Ishikawa (cell line): Measurements from ENCODE around the gene KCTD5.

Source experiments
- CEBPB ChIP-seq: IDR thresholded peaks from 2 replicates; pipeline ENCODE4 v1.6.1; 2012
- CREB1 ChIP-seq: IDR thresholded peaks from 2 replicates; pipeline ENCODE4 v1.6.1; 2012; ENCODE audit warnings: low read depth
- EGR1 ChIP-seq: IDR thresholded peaks from 2 replicates; pipeline ENCODE4 v1.6.1; 2012
- EP300 ChIP-seq: IDR thresholded peaks from 2 replicates; pipeline ENCODE4 v1.6.1; 2012; ENCODE audit warnings: borderline replicate concordance
- FOXM1 ChIP-seq: IDR thresholded peaks from 2 replicates; pipeline ENCODE4 v1.6.1; 2012; ENCODE audit warnings: low read depth, borderline replicate concordance
- MAX ChIP-seq: IDR thresholded peaks from 2 replicates; pipeline ENCODE4 v1.6.1; 2012
- NFIC ChIP-seq: IDR thresholded peaks from 2 replicates; pipeline ENCODE4 v1.6.1; 2012
- RAD21 ChIP-seq: IDR thresholded peaks from 2 replicates; pipeline ENCODE4 v1.6.1; 2012; ENCODE audit warnings: low read depth
- REST ChIP-seq: IDR thresholded peaks from 2 replicates; pipeline ENCODE4 v1.6.1; 2012; ENCODE audit warnings: low read depth, mild to moderate bottlenecking
- TAF1 ChIP-seq: IDR thresholded peaks from 2 replicates; pipeline ENCODE4 v1.6.1; 2012; ENCODE audit warnings: low read depth, mild to moderate bottlenecking
- TCF12 ChIP-seq: IDR thresholded peaks from 2 replicates; pipeline ENCODE4 v1.6.1; 2012; ENCODE audit warnings: low read depth
- TEAD4 ChIP-seq: IDR thresholded peaks from 2 replicates; pipeline ENCODE4 v1.6.1; 2012
- USF1 ChIP-seq: IDR thresholded peaks from 2 replicates; pipeline ENCODE4 v1.6.1; 2012
- YY1 ChIP-seq: IDR thresholded peaks from 2 replicates; pipeline ENCODE4 v1.6.1; 2012; ENCODE audit warnings: low read depth
- ZBTB7A ChIP-seq: IDR thresholded peaks from 2 replicates; pipeline ENCODE4 v1.6.1; 2012; ENCODE audit warnings: low read depth

The KCTD5 gene

GRCh38 chr16:2698965-2699750 is 16.8 kb downstream of the KCTD5 start:
- TF ChIP-seq ZBTB7A (no peak), CEBPB (no peak), TCF12 (no peak), MAX (no peak), YY1 (no peak), EGR1 (no peak), NFIC (no peak), TEAD4 (no peak), TAF1 (no peak), FOXM1 (no peak), EP300 (no peak), USF1 (no peak), REST (no peak)

- TF ChIP-seq EGR1, result no peak
- no peak for TF ChIP-seq MAX
- TF ChIP-seq EP300, result no peak
- TF ChIP-seq CEBPB, result no peak
- no peak for TF ChIP-seq NFIC
- TF ChIP-seq FOXM1, result no peak
- TF ChIP-seq YY1, result no peak
- no peak for TF ChIP-seq CREB1
- no peak for TF ChIP-seq ZBTB7A
Measured at GRCh38 chr16:2699791-2700600, 17.7 kb downstream of the KCTD5 start.

GRCh38 chr16:2700786-2701185 is 18.5 kb downstream of the KCTD5 start:
- TF ChIP-seq CEBPB, result no peak
- TF ChIP-seq RAD21, result no peak
- TF ChIP-seq EP300, result no peak

GRCh38 chr16:2701272-2701671 is 18.9 kb downstream of the KCTD5 start:
- TF ChIP-seq EP300 (no peak), FOXM1 (no peak), REST (no peak), CEBPB (no peak), EGR1 (no peak), TAF1 (no peak), TCF12 (no peak)

- TF ChIP-seq USF1 (no peak), CEBPB (no peak), RAD21 (no peak), EP300 (no peak), CREB1 (no peak), TCF12 (no peak), MAX (no peak), REST (no peak), TAF1 (no peak), TEAD4 (no peak), YY1 (no peak), EGR1 (no peak), NFIC (no peak), ZBTB7A (no peak), FOXM1 (no peak)
Measured at GRCh38 chr16:2701713-2702437, 19.6 kb downstream of the KCTD5 start.
